Fibroblast of lung (primary cell): ENCODE data around the gene DYSF. TPM values are rescaled to one million over a fixed set of nuclear protein-coding genes. Genes with fewer than 3 reads are reported as not detected.

Experiments used
- DNase-seq, 2 donors: peaks; one replicate each; pipeline versions ENCODE4 v3.0.0 to v3.0.0-alpha.2; 2010; ENCODE audit warnings: low read depth in 2 of 2
- H2AFZ ChIP-seq: 2 replicates; pipeline ENCODE4 v1.5.1; 2012; ENCODE audit warnings: low read length, control low read depth, inconsistent platforms
- H3K27ac ChIP-seq: 2 replicates; pipeline ENCODE4 v1.5.1; 2011; ENCODE audit warnings: low read length, control low read depth; ENCODE audit not compliant: insufficient read depth
- H3K27me3 ChIP-seq: 2 replicates; pipeline ENCODE4 v1.5.1; 2011; ENCODE audit warnings: mild to moderate bottlenecking, low read length; ENCODE audit not compliant: control insufficient read depth, insufficient read depth
- H3K36me3 ChIP-seq: 2 replicates; pipeline ENCODE4 v1.5.1; 2011; ENCODE audit warnings: low read length; ENCODE audit not compliant: control insufficient read depth, insufficient read depth
- H3K4me1 ChIP-seq: 2 replicates; pipeline ENCODE4 v1.5.1; 2011; ENCODE audit warnings: low read length; ENCODE audit not compliant: control insufficient read depth, insufficient read depth; ENCODE audit errors: extremely low read depth
- H3K4me2 ChIP-seq: 2 replicates; pipeline ENCODE4 v1.5.1; 2011; ENCODE audit warnings: low read length, control low read depth; ENCODE audit not compliant: insufficient read depth; ENCODE audit errors: extremely low read depth
- H3K4me3 ChIP-seq, 4 experiments: fragments of 200-600 bp in 1 of 4; sonication (generic) in 1 of 4; replicated peaks in 1 of 4; 2 replicates each; pipeline ENCODE4 v1.5.1; 2011 to 2016; ENCODE audit warnings: low read length in 4 of 4, low read depth in 3 of 4, mild to moderate bottlenecking in 3 of 4, control low read depth in 2 of 4, inconsistent platforms in 1 of 4, mixed read lengths in 1 of 4; ENCODE audit not compliant: insufficient read depth in 1 of 4; ENCODE audit errors: control extremely low read depth in 1 of 4
- H3K79me2 ChIP-seq: 2 replicates; pipeline ENCODE4 v1.5.1; 2012; ENCODE audit warnings: mild to moderate bottlenecking, low read length, inconsistent platforms; ENCODE audit not compliant: control insufficient read depth, insufficient read depth
- H3K9ac ChIP-seq: 2 replicates; pipeline ENCODE4 v1.5.1; 2011; ENCODE audit warnings: mild to moderate bottlenecking, low read length, control low read depth; ENCODE audit not compliant: insufficient read depth
- H3K9me3 ChIP-seq: 2 replicates; pipeline ENCODE4 v1.5.1; 2012; ENCODE audit warnings: low read depth, low read length; ENCODE audit not compliant: control insufficient read depth, insufficient read depth
- H4K20me1 ChIP-seq: 2 replicates; pipeline ENCODE4 v1.5.1; 2011; ENCODE audit warnings: low read length; ENCODE audit not compliant: control insufficient read depth, insufficient read depth; ENCODE audit errors: extremely low read depth
- CTCF ChIP-seq, 2 donors: IDR thresholded peaks in 1 of 2; conservative IDR thresholded peaks in 1 of 2; 1 replicate in 1 of 2; 2 replicates in 1 of 2; pipeline ENCODE4 v1.5.1; 2011 to 2012; ENCODE audit warnings: low read length in 2 of 2, control low read depth in 1 of 2, inconsistent platforms in 1 of 2, low read depth in 1 of 2, mild to moderate bottlenecking in 1 of 2
- EZH2 ChIP-seq: IDR thresholded peaks from 2 replicates; pipeline ENCODE4 v1.5.1; 2012; ENCODE audit warnings: low read length, control low read depth, mild to moderate bottlenecking; ENCODE audit errors: missing control alignments
- polyA plus RNA-seq, 2 donors: library from polyadenylated mRNA; depleted of rRNA in 1 of 2; stranded (reverse) in 1 of 2; unstranded in 1 of 2; fragments of >200 nt; gene quantifications; 2 replicates each; pipeline ENCODE4 v1.2.1, GENCODE V29; 2011 to 2012; ENCODE audit warnings: missing spikeins in 1 of 2
- total RNA-seq: library from RNA; depleted of rRNA; stranded (reverse); fragments of >200 nt; gene quantifications from 2 replicates; pipeline ENCODE4 v1.2.1, GENCODE V29; 2014

The DYSF gene
- total and polyA plus RNA-seq, 2 donors (not counting 1 experiment from before 2014, with no cell fraction given) = under 0.01 to 0.67 TPM

DNA sequence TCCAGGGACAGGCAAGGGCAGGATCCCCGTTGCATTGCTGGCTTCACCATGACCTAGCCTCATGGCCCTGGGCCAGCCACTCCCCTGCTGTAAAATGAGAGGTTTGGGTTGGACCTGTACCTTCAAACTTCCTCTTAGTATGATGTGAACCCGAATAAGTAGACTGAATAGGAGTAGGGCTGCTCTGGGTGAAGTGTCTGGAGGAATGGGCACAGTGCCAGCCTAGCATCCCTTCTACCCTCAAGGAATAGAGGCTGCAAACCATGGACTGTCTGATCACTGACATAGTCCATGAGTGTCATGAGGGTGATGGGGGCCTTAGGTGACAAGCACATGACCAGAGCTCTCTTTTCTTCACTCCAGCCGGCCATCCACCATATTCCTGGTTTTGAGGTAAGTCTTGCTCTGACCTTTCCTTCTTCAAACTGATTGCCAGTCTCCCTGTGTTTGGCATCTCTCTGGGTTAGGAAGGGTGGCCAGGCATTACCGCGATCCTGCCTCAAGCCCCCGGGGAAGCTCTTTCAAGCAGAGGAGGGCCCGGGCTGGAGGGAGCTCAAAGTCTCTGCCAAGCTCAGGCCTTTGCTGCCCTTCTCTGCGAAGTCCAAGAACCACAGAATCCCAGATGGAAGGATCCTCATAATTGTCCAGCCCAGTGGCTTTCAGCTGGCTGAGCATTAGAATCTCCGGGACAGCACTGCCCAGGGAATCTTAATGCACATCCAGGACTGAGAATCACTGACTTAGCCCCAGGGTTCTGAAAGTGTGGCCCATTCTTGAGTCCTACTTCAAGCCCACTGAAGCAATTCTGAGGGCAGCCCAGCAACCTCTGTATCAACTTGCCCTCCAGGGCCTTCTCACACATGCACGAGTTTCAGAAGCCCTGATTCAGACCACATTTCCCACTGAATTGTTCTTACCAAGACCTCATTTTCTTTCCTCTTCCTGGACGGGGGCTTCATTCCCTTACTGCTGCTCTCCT, 148.1 kb downstream of the DYSF start:
- DNase-seq = no peak
- H3K36me3 ChIP-seq = no peaks in the 10 kb centered on the region
- H3K9me3 ChIP-seq = no peaks in the 10 kb centered on the region
- no peaks in the 10 kb centered on the region for H3K79me2 ChIP-seq
- H3K4me3 ChIP-seq = no peak overlapping the region
- no peak for TF ChIP-seq CTCF (conservative IDR thresholded peaks at IDR 0.05 in 1 of 2, IDR thresholded peaks at IDR 0.05 in 1 of 2; ENCODE audit: low read depth in 1 of 2, low read length in 2 of 2)
- no peak for TF ChIP-seq EZH2
- H2AFZ ChIP-seq = no peak overlapping the region
- no peak overlapping the region for H3K9ac ChIP-seq
- H3K27me3 ChIP-seq = peaks cover 5% of the 10 kb centered on the region
- no peak overlapping the region for H3K4me2 ChIP-seq
- H3K4me1 ChIP-seq = no peaks in the 10 kb centered on the region
- no peak overlapping the region for H3K27ac ChIP-seq
- no peaks in the 10 kb centered on the region for H4K20me1 ChIP-seq

DNA sequence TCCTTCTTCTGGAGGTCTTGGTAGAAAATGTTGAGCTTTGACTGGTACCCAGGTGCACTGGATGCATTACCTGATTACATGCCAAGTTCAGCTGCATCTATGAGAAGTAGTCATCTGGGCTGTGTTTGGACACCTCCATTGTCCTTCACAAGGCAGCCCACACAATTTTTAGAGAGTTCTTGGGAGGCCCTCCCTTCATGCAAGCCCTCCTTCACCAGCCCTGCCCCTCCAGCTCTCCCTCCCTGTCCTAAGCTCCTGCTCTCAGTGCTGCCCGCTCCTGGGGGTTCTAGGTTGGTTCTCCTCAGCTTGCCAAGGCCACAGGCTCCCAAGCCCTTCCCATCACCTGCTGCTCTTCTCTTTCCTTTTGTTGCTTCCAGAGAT, 148.7 kb downstream of the DYSF start:
- Histone ChIP-seq H3K36me3 (no peaks in the 10 kb centered on the region), H3K4me3 (no peak overlapping the region), H3K27ac (no peak overlapping the region), H3K4me1 (no peaks in the 10 kb centered on the region), H3K79me2 (no peaks in the 10 kb centered on the region), H4K20me1 (no peaks in the 10 kb centered on the region), H3K9ac (no peak overlapping the region), H3K4me2 (no peak overlapping the region), H3K27me3 (peaks cover 7% of the 10 kb centered on the region), H3K9me3 (no peaks in the 10 kb centered on the region), H2AFZ (no peak overlapping the region)
- TF ChIP-seq EZH2 = no peak
- no peak for TF ChIP-seq CTCF (conservative IDR thresholded peaks at IDR 0.05 in 1 of 2, IDR thresholded peaks at IDR 0.05 in 1 of 2; ENCODE audit: low read depth in 1 of 2, low read length in 2 of 2)
- no peak for DNase-seq

- H3K27ac ChIP-seq = no peak overlapping the region
Measured at GRCh38 chr2:71602581-71602980, 149.2 kb downstream of the DYSF start.

More at GRCh38 chr2:71602581-71602980, 149.2 kb downstream of the DYSF start:
- Histone ChIP-seq H3K9ac (no peak overlapping the region), H3K4me3 (no peak overlapping the region), H3K4me1 (no peaks in the 10 kb centered on the region), H3K27me3 (peaks cover 8% of the 10 kb centered on the region), H3K36me3 (no peaks in the 10 kb centered on the region), H3K4me2 (no peak overlapping the region), H2AFZ (no peak overlapping the region), H3K79me2 (no peaks in the 10 kb centered on the region), H3K9me3 (no peaks in the 10 kb centered on the region), H4K20me1 (no peaks in the 10 kb centered on the region)
- no peak for DNase-seq
- TF ChIP-seq CTCF (conservative IDR thresholded peaks at IDR 0.05 in 1 of 2, IDR thresholded peaks at IDR 0.05 in 1 of 2; ENCODE audit: low read depth in 1 of 2, low read length in 2 of 2) (no peak), EZH2 (no peak)
